K562 (cell line): ENCODE results near the gene HYAL1. TPM values are rescaled to one million over a fixed set of nuclear protein-coding genes. Genes with fewer than 3 reads are reported as not detected.

Experiments
- ATF2 ChIP-seq: sonication (generic); formaldehyde crosslinking; IDR thresholded peaks from 2 replicates; pipeline ENCODE4 v1.8.1; 2022; ENCODE audit warnings: missing genetic modification reagents
- C11orf30 ChIP-seq: fragments of 450-650 bp; IDR thresholded peaks from 2 replicates; pipeline ENCODE4 v1.6.1; 2016; ENCODE audit warnings: low read depth, mild to moderate bottlenecking
- CEBPG ChIP-seq, 3 experiments: fragments of 200-800 bp in 1 of 3; sonication (Bioruptor generic) in 1 of 3; sonication (generic) in 1 of 3; formaldehyde crosslinking in 1 of 3; IDR thresholded peaks in 2 of 3; conservative IDR thresholded peaks in 1 of 3; 2 replicates each; pipeline versions ENCODE4 v1.6.1 to v1.8.0; 2016 to 2022; ENCODE audit warnings: missing compliant biosample characterization in 2 of 3, missing genetic modification characterization in 2 of 3, mild to moderate bottlenecking in 1 of 3, missing genetic modification reagents in 1 of 3
- DIDO1 ChIP-seq: fragments of 450-650 bp; IDR thresholded peaks from 2 replicates; pipeline ENCODE4 v1.6.1; 2016; ENCODE audit warnings: low read depth, missing biosample characterization, missing genetic modification characterization
- ETV1 ChIP-seq: fragments of 450-650 bp; conservative IDR thresholded peaks from 2 replicates; pipeline ENCODE4 v1.6.1; 2016; ENCODE audit warnings: missing genetic modification characterization, control low read depth, low read depth, missing compliant biosample characterization
- LEF1 ChIP-seq: fragments of 450-650 bp; IDR thresholded peaks from 2 replicates; pipeline ENCODE4 v1.6.1; 2016; ENCODE audit warnings: mild to moderate bottlenecking
- NR2C2 ChIP-seq, 2 experiments: fragments of 200-800 bp in 1 of 2; sonication (Bioruptor generic) in 1 of 2; sonication (generic) in 1 of 2; formaldehyde crosslinking in 1 of 2; IDR thresholded peaks; 2 replicates each; pipeline versions ENCODE4 v1.6.1 to v1.8.0; 2016 to 2022; ENCODE audit warnings: mild to moderate bottlenecking in 1 of 2, missing compliant biosample characterization in 1 of 2, missing genetic modification characterization in 1 of 2, missing genetic modification reagents in 1 of 2
- NR4A1 ChIP-seq, 2 experiments: fragments of 250-450 bp in 1 of 2; fragments of 450-650 bp in 1 of 2; sonication (Bioruptor Pico) in 1 of 2; IDR thresholded peaks; 2 replicates each; pipeline versions ENCODE4 v1.4.0 to v1.6.1; 2016 to 2020; ENCODE audit warnings: mild to moderate bottlenecking in 2 of 2, missing compliant biosample characterization in 1 of 2, missing genetic modification characterization in 1 of 2, moderate library complexity in 1 of 2
- PHF21A ChIP-seq: fragments of 450-650 bp; IDR thresholded peaks from 2 replicates; pipeline ENCODE4 v1.6.1; 2017; ENCODE audit warnings: low read depth, borderline replicate concordance
- PML ChIP-seq: IDR thresholded peaks from 2 replicates; pipeline ENCODE4 v1.6.1; 2012; ENCODE audit warnings: low read length, inconsistent platforms
- POLR2B ChIP-seq: fragments of 450-650 bp; IDR thresholded peaks from 2 replicates; pipeline ENCODE4 v1.6.1; 2018; ENCODE audit warnings: low read depth; ENCODE audit not compliant: partially characterized antibody
- SP1 ChIP-seq: sonication (generic); formaldehyde crosslinking; IDR thresholded peaks from 2 replicates; pipeline ENCODE4 v1.8.1; 2022; ENCODE audit warnings: mild to moderate bottlenecking, missing genetic modification reagents
- TGIF2 ChIP-seq: sonication (generic); formaldehyde crosslinking; IDR thresholded peaks from 2 replicates; pipeline ENCODE4 v1.8.1; 2022; ENCODE audit warnings: mild to moderate bottlenecking, missing genetic modification reagents, moderate library complexity
- TRIM25 ChIP-seq: fragments of 450-650 bp; IDR thresholded peaks from 2 replicates; pipeline ENCODE4 v1.7.0; 2016; ENCODE audit warnings: borderline replicate concordance
- ZBTB49 ChIP-seq: sonication (generic); formaldehyde crosslinking; IDR thresholded peaks from 2 replicates; pipeline ENCODE4 v1.8.0; 2022; ENCODE audit warnings: missing genetic modification reagents, mild to moderate bottlenecking, borderline replicate concordance
- ZNF184 ChIP-seq: sonication (generic); formaldehyde crosslinking; IDR thresholded peaks from 2 replicates; pipeline ENCODE4 v1.5.0; 2020; ENCODE audit warnings: missing genetic modification reagents
- ZNF263 ChIP-seq: sonication (generic); formaldehyde crosslinking; IDR thresholded peaks from 2 replicates; pipeline ENCODE4 v1.8.0; 2022; ENCODE audit warnings: mild to moderate bottlenecking, missing genetic modification reagents, borderline replicate concordance
- ZNF384 ChIP-seq: IDR thresholded peaks from 2 replicates; pipeline ENCODE4 v1.6.1; 2012; ENCODE audit warnings: low read depth, low read length, improper control_type of control experiment
- ZNF41 ChIP-seq: fragments of 250-450 bp; sonication (Bioruptor Pico); conservative IDR thresholded peaks from 2 replicates; pipeline ENCODE4 v1.4.0; 2020; ENCODE audit warnings: mild to moderate bottlenecking
- ZNF655 ChIP-seq: fragments of 250-450 bp; sonication (Bioruptor Pico); IDR thresholded peaks from 2 replicates; pipeline ENCODE4 v1.5.0; 2021
- polyA plus RNA-seq, 8 experiments: library from polyadenylated mRNA; depleted of rRNA in 4 of 8; stranded (reverse) in 5 of 8; unstranded in 3 of 8; fragments of >200 nt; fragmentation: Nextera tagmentation in 2 of 8; fragmentation: Illumina TruSeq in 1 of 8; extraction: Ambion mirVana in 2 of 8; extraction: Trizol in 1 of 8; gene quantifications; 2 replicates each; pipeline versions ENCODE4 v1.2.1 to v1.2.3, GENCODE V29; 2011 to 2014; ENCODE audit warnings: inconsistent platforms in 1 of 8, missing spikeins in 1 of 8
- total RNA-seq, 7 experiments: library from RNA; depleted of rRNA in 6 of 7; stranded (reverse); fragments of >200 nt in 6 of 7; fragmentation: Illumina TruSeq in 2 of 7; extraction: Trizol in 2 of 7; gene quantifications; 2 replicates each; pipeline versions ENCODE4 v1.2.1 to v1.2.3, GENCODE V29; 2011 to 2021; ENCODE audit warnings: low replicate concordance in 1 of 7

HYAL1 gene
- total and polyA plus RNA-seq, 9 of the 15 experiments (the other 6 are each of a cell fraction or from before 2014, with no cell fraction given) = 1.4 to 8.5 (median 4.7) TPM

GRCh38 chr3:50299929-50300680 is 3.3 kb downstream of the HYAL1 start (continued):
- TF ChIP-seq NR2C2 (CRISPR knock-in tag; IDR thresholded peaks at IDR 0.05) = no peak
- TF ChIP-seq NR2C2 (tag; IDR thresholded peaks at IDR 0.05) = peak; percentile 45; the same call in 1 of the 2 replicates
- no peak for TF ChIP-seq NR4A1 (CRISPR knock-in tag; IDR thresholded peaks at IDR 0.05)
- TF ChIP-seq NR4A1 (tag; IDR thresholded peaks at IDR 0.05) = no peak
- TF ChIP-seq ZNF184 (CRISPR knock-in tag) = no peak
- TF ChIP-seq DIDO1 = no peak
- no peak for TF ChIP-seq ZNF384
- no peak for TF ChIP-seq TGIF2 (CRISPR knock-in tag)
- TF ChIP-seq SP1 (CRISPR knock-in tag) = 0 out of 2 replicates have a peak, but pooled peaks have one; percentile 10
- TF ChIP-seq ZNF655 (CRISPR knock-in tag) = no peak
- TF ChIP-seq ZNF263 (CRISPR knock-in tag) = no peak
- no peak for TF ChIP-seq ZBTB49 (CRISPR knock-in tag)
- TF ChIP-seq TRIM25 = no peak
- peak; percentile 57 for TF ChIP-seq C11orf30
- no peak for TF ChIP-seq PHF21A
- no peak for TF ChIP-seq ATF2
- no peak for TF ChIP-seq ETV1 (tag)
- TF ChIP-seq LEF1 = no peak
- no peak for TF ChIP-seq CEBPG (CRISPR knock-in tag; IDR thresholded peaks at IDR 0.05)
- TF ChIP-seq CEBPG (tag; conservative IDR thresholded peaks at IDR 0.05 in 1 of 2, IDR thresholded peaks at IDR 0.05 in 1 of 2) = no peak
- TF ChIP-seq ZNF41 (CRISPR knock-in tag) = no peak
- peak; percentile 12 for TF ChIP-seq POLR2B
- peak; percentile 47; the same call in 1 of the 2 replicates for TF ChIP-seq PML
